Glutamatergic neuron (in vitro differentiated cells): ENCODE measurements around the gene AIP. TPM values are rescaled to one million over a fixed set of nuclear protein-coding genes. Genes with fewer than 3 reads are reported as not detected.

Source experiments
- DNase-seq: peaks from one replicate; pipeline ENCODE4 v3.0.0; 2022
- H3K27ac Mint-ChIP-seq: one replicate; pipeline ENCODE4 v1.8.0; 2020; ENCODE audit warnings: mild to moderate bottlenecking, mixed read lengths, inconsistent platforms; ENCODE audit not compliant: unreplicated experiment
- H3K27me3 Mint-ChIP-seq: one replicate; pipeline ENCODE4 v1.8.0; 2020; ENCODE audit warnings: mild to moderate bottlenecking, moderate library complexity, mixed read lengths, inconsistent platforms; ENCODE audit not compliant: unreplicated experiment
- H3K36me3 Mint-ChIP-seq: one replicate; pipeline ENCODE4 v1.8.0; 2020; ENCODE audit warnings: mild to moderate bottlenecking, mixed read lengths, inconsistent platforms; ENCODE audit not compliant: unreplicated experiment
- H3K4me1 Mint-ChIP-seq: one replicate; pipeline ENCODE4 v1.8.0; 2020; ENCODE audit warnings: mild to moderate bottlenecking, low read depth, mixed read lengths, inconsistent platforms; ENCODE audit not compliant: unreplicated experiment
- H3K4me3 Mint-ChIP-seq: one replicate; pipeline ENCODE4 v1.8.0; 2020; ENCODE audit warnings: mild to moderate bottlenecking, mixed read lengths, inconsistent platforms; ENCODE audit not compliant: unreplicated experiment
- H3K9me3 Mint-ChIP-seq: one replicate; pipeline ENCODE4 v1.8.0; 2020; ENCODE audit warnings: mild to moderate bottlenecking, moderate library complexity, mixed read lengths, inconsistent platforms; ENCODE audit not compliant: unreplicated experiment
- CTCF ChIP-seq: fragments of 200-600 bp; sonication (generic); IDR thresholded peaks from one replicate; pipeline ENCODE4 v1.5.0; 2021; ENCODE audit not compliant: partially characterized antibody, unreplicated experiment
- total RNA-seq: library from RNA; stranded (reverse); fragmentation: NEBNext Ultra II Directional; extraction: Animal tissue kit (Norgen Biotek cat#: 25700); gene quantifications from one replicate; pipeline ENCODE4 v1.2.1, GENCODE V29; 2021; ENCODE audit not compliant: unreplicated experiment

Gene AIP
- total RNA-seq, 1 donor from 2014 or later, result 43.0 TPM

- no peak overlapping the region for H3K27ac Mint-ChIP-seq
- H3K9me3 Mint-ChIP-seq, result peaks cover 2% of the 10 kb centered on the region
- no peak for DNase-seq
- TF ChIP-seq CTCF, result no peak
- H3K36me3 Mint-ChIP-seq, result no peaks in the 10 kb centered on the region
- H3K4me3 Mint-ChIP-seq, result no peak overlapping the region
- peaks cover 4% of the 10 kb centered on the region for H3K27me3 Mint-ChIP-seq
- no peaks in the 10 kb centered on the region for H3K4me1 Mint-ChIP-seq
These were observed 7.3 kb downstream of the AIP start for GRCh38 chr11:67489885-67490726.

GRCh38 chr11:67490727-67491065 lies 7.9 kb downstream of the AIP start:
- no peaks in the 10 kb centered on the region for H3K4me1 Mint-ChIP-seq
- H3K27me3 Mint-ChIP-seq, result peaks cover 2% of the 10 kb centered on the region
- H3K9me3 Mint-ChIP-seq, result no peaks in the 10 kb centered on the region
- no peak overlapping the region for H3K4me3 Mint-ChIP-seq
- no peak overlapping the region for H3K27ac Mint-ChIP-seq
- DNase-seq, result no peak
- no peak for TF ChIP-seq CTCF
- H3K36me3 Mint-ChIP-seq, result no peaks in the 10 kb centered on the region

GRCh38 chr11:67491276-67492068 lies 8.6 kb downstream of the AIP start:
- no peak overlapping the region for H3K27ac Mint-ChIP-seq
- H3K4me3 Mint-ChIP-seq, result no peak overlapping the region
- H3K27me3 Mint-ChIP-seq, result peaks cover 2% of the 10 kb centered on the region
- no peak for DNase-seq
- no peak for TF ChIP-seq CTCF
- H3K36me3 Mint-ChIP-seq, result no peaks in the 10 kb centered on the region
- H3K4me1 Mint-ChIP-seq, result no peaks in the 10 kb centered on the region
- H3K9me3 Mint-ChIP-seq, result no peaks in the 10 kb centered on the region

- Mint-ChIP-seq H3K4me1 (no peaks in the 10 kb centered on the region), H3K4me3 (no peak overlapping the region), H3K27ac (no peak overlapping the region), H3K27me3 (peaks cover 2% of the 10 kb centered on the region), H3K9me3 (no peaks in the 10 kb centered on the region), H3K36me3 (no peaks in the 10 kb centered on the region)
- no peak for DNase-seq
- TF ChIP-seq CTCF, result no peak
These were observed 9.4 kb downstream of the AIP start for GRCh38 chr11:67492069-67492727.
